ENCODE measurements around the gene MAPK4. TPM values are rescaled to one million over a fixed set of nuclear protein-coding genes. Genes with fewer than 3 reads are reported as not detected.
"Not testable (repeated sequence)": the region's sequence is repeated elsewhere in the genome, so short reads cannot be mapped to it uniquely, and the experiment has no call there.

Gene MAPK4
- total and polyA plus RNA-seq, 7 donors = 0.60 to 16.1 (median 8.8) TPM; not detected in 1

DNA sequence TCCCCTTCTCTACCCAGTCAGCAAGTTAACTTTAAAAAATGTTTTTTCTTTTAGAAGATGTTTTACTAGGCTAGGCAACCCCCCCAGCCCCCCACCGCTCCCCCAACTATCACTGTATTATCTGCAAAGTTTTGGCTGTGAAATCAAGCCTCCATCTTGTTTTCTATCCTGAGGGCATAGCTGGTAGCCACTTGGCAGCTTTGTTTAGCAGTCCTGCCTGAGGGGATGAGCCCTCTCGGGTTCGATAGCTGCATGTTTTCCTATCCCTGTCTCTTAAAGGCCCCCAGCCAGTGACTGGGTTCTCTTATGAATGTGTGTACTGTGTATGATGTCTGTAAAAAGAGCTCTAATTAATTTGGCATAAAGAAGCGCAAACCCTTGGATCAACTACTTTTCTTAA, 216.5 kb downstream of the MAPK4 start:
- no peaks in the 10 kb centered on the region for H3K27me3 ChIP-seq
- no peak for DNase-seq
- no peaks in the 10 kb centered on the region for H3K4me1 ChIP-seq
- WGBS, 2 donors = 84 to 90% methylated on average over 4 of the region's 4 CpGs
- H3K27ac ChIP-seq = no peak overlapping the region
- no peak overlapping the region for H3K4me3 ChIP-seq
- intact Hi-C loops (cut with DNase I) = no loop called here
- H3K9me3 ChIP-seq = no peaks in the 10 kb centered on the region
- no peak for TF ChIP-seq POLR2AphosphoS5 (IDR thresholded peaks at IDR 0.05)
- TF ChIP-seq EP300 (IDR thresholded peaks at IDR 0.05) = no peak
- TF ChIP-seq POLR2A (IDR thresholded peaks at IDR 0.05) = no peak
- no peak for TF ChIP-seq CTCF (IDR thresholded peaks at IDR 0.05)
- no peaks in the 10 kb centered on the region for H3K36me3 ChIP-seq

- H3K27ac ChIP-seq; intact Hi-C loops (cut with DNase I); DNase-seq; H3K4me3 ChIP-seq; H3K27me3 ChIP-seq; H3K9me3 ChIP-seq; H3K4me1 ChIP-seq; H3K36me3 ChIP-seq: not testable (repeated sequence)
- WGBS, 2 donors = 77 to 91% methylated on average over 3 of the region's 3 CpGs
Measured at GRCh38 chr18:50779021-50779420, 219.1 kb downstream of the MAPK4 start.

Other genes starting within 250 kb of the MAPK4 start
- gene SKA1, start 185.0 kb upstream of the MAPK4 start, total RNA-seq = under 1 TPM in 1 of 4 donors, not detected in 3; 0.68 TPM
- gene SKA1, start 185.0 kb upstream of the MAPK4 start, polyA plus RNA-seq = 1 to 10 TPM in 2 of 3 donors, not detected in 1; 1.4 to 5.4 TPM

Data from sigmoid colon (tissue), 7 donors.